Activated CD4-positive, alpha-beta T cell treated with anti-CD3 and anti-CD28 coated beads, Interleukin-10, Interleukin-2, amounts not matched to agents 100 ng/mL and 50 ng/mL, durations not matched to agents 16 hours and 8 hours (primary cell): ENCODE data around the gene WASF2.
"Not testable (repeated sequence)": the region's sequence is repeated elsewhere in the genome, so short reads cannot be mapped to it uniquely, and the experiment has no call there.

ENCODE experiments used
- DNase-seq: peaks from one replicate; pipeline ENCODE4 v3.0.0-alpha.2; 2020

Gene WASF2

GRCh38 chr1:27492796-27493195, 2.8 kb upstream of the WASF2 start:
- DNase-seq: no peak

- no peak for DNase-seq
These were observed 2.1 kb upstream of the WASF2 start for GRCh38 chr1:27491748-27492700.

GRCh38 chr1:27489501-27489972, 430 bp downstream of the WASF2 start:
- DNase-seq: peak; percentile 26

- DNase-seq: peak; percentile 27
These were observed 1.7 kb downstream of the WASF2 start for GRCh38 chr1:27487966-27488884.

GRCh38 chr1:27485363-27485762, 4.6 kb downstream of the WASF2 start:
- DNase-seq: no peak

- no peak for DNase-seq
These were observed 6.3 kb downstream of the WASF2 start for GRCh38 chr1:27483659-27484058.

- peak; percentile 28 for DNase-seq
These were observed 7.9 kb downstream of the WASF2 start for GRCh38 chr1:27481994-27482620.

- DNase-seq: no peak
These were observed 11.9 kb downstream of the WASF2 start for GRCh38 chr1:27478098-27478497.

- no peak for DNase-seq
These were observed 13.7 kb downstream of the WASF2 start for GRCh38 chr1:27476237-27476636.

- no peak for DNase-seq
These were observed 14.2 kb downstream of the WASF2 start for GRCh38 chr1:27475720-27476119.

GRCh38 chr1:27473755-27474154, 16.2 kb downstream of the WASF2 start:
- DNase-seq: no peak

- DNase-seq: not testable (repeated sequence)
These were observed 17.9 kb downstream of the WASF2 start for GRCh38 chr1:27472098-27472497.

GRCh38 chr1:27471477-27471876, 18.5 kb downstream of the WASF2 start:
- DNase-seq: no peak

GRCh38 chr1:27469334-27469733, 20.6 kb downstream of the WASF2 start:
- no peak for DNase-seq

- DNase-seq: not testable (repeated sequence)
These were observed 21.6 kb downstream of the WASF2 start for GRCh38 chr1:27468378-27468777.

- no peak for DNase-seq
These were observed 24.9 kb downstream of the WASF2 start for GRCh38 chr1:27464926-27465647.

GRCh38 chr1:27463916-27464315, 26.1 kb downstream of the WASF2 start:
- not testable (repeated sequence) for DNase-seq

- DNase-seq: not testable (repeated sequence)
These were observed 31.4 kb downstream of the WASF2 start for GRCh38 chr1:27458521-27458920.

GRCh38 chr1:27455139-27455811, 34.7 kb downstream of the WASF2 start:
- DNase-seq: peak; percentile 45

GRCh38 chr1:27454610-27455009, 35.4 kb downstream of the WASF2 start:
- no peak for DNase-seq

- no peak for DNase-seq
These were observed 38.6 kb downstream of the WASF2 start for GRCh38 chr1:27451343-27451742.

GRCh38 chr1:27448982-27449381, 41.0 kb downstream of the WASF2 start:
- DNase-seq: peak; percentile 41
